Stimulated activated naive CD4-positive, alpha-beta T cell treated with Interleukin-2 at 50 U/mL for 16 hours (primary cell): ENCODE data around the gene PEA15.

Experiments
- DNase-seq: peaks from one replicate; lab custom pipeline; 2025; lab: John Stamatoyannopoulos, UW

The PEA15 gene

GRCh38 chr1:160208557-160209320, 3.6 kb downstream of the PEA15 start:
- DNase-seq = no peak

GRCh38 chr1:160209321-160210046, 4.3 kb downstream of the PEA15 start:
- no peak for DNase-seq

GRCh38 chr1:160210561-160210960, 5.4 kb downstream of the PEA15 start:
- DNase-seq = no peak

- DNase-seq = no peak
Observed at GRCh38 chr1:160211046-160211790, 6.0 kb downstream of the PEA15 start.

- no peak for DNase-seq
Observed at GRCh38 chr1:160214481-160215140, 9.4 kb downstream of the PEA15 start.

GRCh38 chr1:160216301-160216700, 11.1 kb downstream of the PEA15 start:
- no peak for DNase-seq

GRCh38 chr1:160217481-160218051, 12.4 kb downstream of the PEA15 start:
- no peak for DNase-seq

GRCh38 chr1:160219062-160219929, 14.1 kb downstream of the PEA15 start:
- no peak for DNase-seq

- no peak for DNase-seq
Observed at GRCh38 chr1:160220301-160220700, 15.1 kb downstream of the PEA15 start.

GRCh38 chr1:160221089-160221488, 15.9 kb downstream of the PEA15 start:
- DNase-seq = no peak

GRCh38 chr1:160222546-160222945, 17.4 kb downstream of the PEA15 start:
- DNase-seq = no peak

GRCh38 chr1:160224606-160225005, 19.4 kb downstream of the PEA15 start:
- no peak for DNase-seq

GRCh38 chr1:160225345-160225744, 20.2 kb downstream of the PEA15 start:
- no peak for DNase-seq

- DNase-seq = no peak
Observed at GRCh38 chr1:160226623-160227022, 21.4 kb downstream of the PEA15 start.

GRCh38 chr1:160227034-160227433, 21.9 kb downstream of the PEA15 start:
- no peak for DNase-seq

- no peak for DNase-seq
Observed at GRCh38 chr1:160227561-160227960, 22.4 kb downstream of the PEA15 start.

GRCh38 chr1:160228431-160228830, 23.2 kb downstream of the PEA15 start:
- DNase-seq = no peak

- DNase-seq = no peak
Observed at GRCh38 chr1:160232911-160233310, 27.7 kb downstream of the PEA15 start.

- no peak for DNase-seq
Observed at GRCh38 chr1:160236806-160237205, 31.6 kb downstream of the PEA15 start.

- DNase-seq = no peak
Observed at GRCh38 chr1:160237558-160237957, 32.4 kb downstream of the PEA15 start.

- no peak for DNase-seq
Observed at GRCh38 chr1:160238408-160238807, 33.2 kb downstream of the PEA15 start.
